AG09319 (cell line): ENCODE results near the gene ALDH1A1.

ENCODE experiments used
- DNase-seq: peaks from one replicate; pipeline ENCODE4 v3.0.0-alpha.2; 2010; ENCODE audit warnings: low read depth; ENCODE audit errors: extremely low read depth
- CTCF ChIP-seq: IDR thresholded peaks from 2 replicates; pipeline ENCODE4 v1.5.1; 2011; ENCODE audit warnings: low read depth, mild to moderate bottlenecking, inconsistent platforms, low read length, moderate library complexity

ALDH1A1 gene

GRCh38 chr9:72978744-72979143 lies 25.9 kb upstream of the ALDH1A1 start:
- TF ChIP-seq CTCF: no peak
- no peak for DNase-seq

- no peak for TF ChIP-seq CTCF
- DNase-seq: no peak
Observed at GRCh38 chr9:72977670-72978069, 24.8 kb upstream of the ALDH1A1 start.

DNA sequence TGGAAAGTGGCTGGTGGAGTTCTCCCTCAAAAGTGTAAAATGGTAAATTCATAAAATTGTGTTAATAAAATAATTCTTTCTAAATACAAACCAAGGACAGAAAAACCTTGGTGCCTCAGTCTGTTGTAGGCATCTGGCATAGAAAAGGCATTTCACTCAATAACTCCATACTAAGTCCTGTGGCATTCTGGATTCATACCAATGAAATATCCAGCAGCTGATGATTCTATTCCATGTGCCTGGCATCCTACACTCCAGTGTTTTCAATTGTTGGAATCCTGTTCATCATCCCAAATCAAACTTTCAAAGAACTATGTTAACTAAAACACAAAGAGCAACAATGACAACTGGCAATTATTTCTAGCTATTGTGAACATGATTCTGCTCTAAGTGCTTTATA lies 21.6 kb upstream of the ALDH1A1 start:
- no peak for TF ChIP-seq CTCF
- no peak for DNase-seq

DNA sequence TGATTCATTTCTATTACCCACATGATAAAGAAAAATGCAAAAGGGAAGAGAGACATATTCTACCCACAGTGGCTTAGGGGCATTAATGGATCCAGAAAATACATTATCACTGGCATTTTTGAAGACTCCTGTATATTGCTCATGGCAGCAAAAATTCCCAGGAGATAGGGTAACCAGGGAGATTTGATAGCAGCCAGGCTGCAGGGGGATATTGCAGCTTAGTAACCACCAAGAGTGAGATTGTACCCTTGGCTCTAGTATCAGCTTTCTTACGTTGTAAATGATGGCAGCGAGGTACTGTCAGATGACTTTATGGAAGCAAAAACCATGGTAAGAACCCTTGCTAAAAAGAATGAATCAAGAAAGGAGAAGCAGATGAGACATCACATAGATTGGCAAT lies 19.8 kb upstream of the ALDH1A1 start:
- DNase-seq: no peak

DNA sequence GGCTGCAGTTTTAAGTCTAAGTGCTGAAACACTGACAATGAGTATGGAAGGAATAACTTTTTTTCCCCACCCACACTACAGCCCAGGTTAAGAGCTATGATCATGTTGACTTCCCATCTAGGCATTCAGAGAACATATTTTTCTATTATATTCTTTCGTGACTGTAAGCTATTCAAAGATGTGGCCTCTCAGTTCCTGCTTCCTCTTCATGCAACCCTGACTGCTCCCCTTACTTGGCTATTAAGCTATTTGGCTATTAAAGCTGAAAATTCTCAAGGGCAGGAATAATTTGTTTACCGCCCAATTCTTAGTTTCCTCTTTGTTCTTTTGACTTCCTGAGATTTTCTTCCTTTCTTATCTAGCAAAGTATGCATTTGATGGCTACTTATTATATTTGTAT lies 18.6 kb upstream of the ALDH1A1 start:
- no peak for DNase-seq
- no peak for TF ChIP-seq CTCF

More for the DNA sequence above, 19.8 kb upstream of the ALDH1A1 start:
- TF ChIP-seq CTCF: no peak

DNA sequence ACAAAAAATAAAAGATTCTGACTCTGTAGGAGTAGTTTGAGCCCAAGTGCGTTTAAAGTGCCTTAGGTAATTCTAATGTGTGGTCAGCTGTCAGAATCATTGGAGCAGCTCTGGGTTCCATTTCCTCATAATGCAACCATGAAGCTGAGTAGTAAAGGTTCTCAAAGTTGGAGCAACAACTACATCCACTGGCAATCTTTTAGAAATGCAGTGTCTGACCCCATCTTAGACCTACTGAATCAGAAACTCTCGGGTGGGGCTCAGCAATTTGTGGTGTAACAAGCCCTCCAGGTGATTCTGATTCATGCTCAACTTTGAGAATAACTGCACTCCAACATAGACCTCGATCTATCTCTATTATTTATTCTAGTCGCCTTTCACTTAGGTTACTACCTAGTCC lies 7.6 kb upstream of the ALDH1A1 start:
- no peak for DNase-seq

More for the DNA sequence above, 7.6 kb upstream of the ALDH1A1 start:
- no peak; the same call in 1 of the 2 replicates for TF ChIP-seq CTCF
